Measurements from ENCODE around the gene FRMD1. TPM values are rescaled to one million over a fixed set of nuclear protein-coding genes. Genes with fewer than 3 reads are reported as not detected.

FRMD1 gene
- total RNA-seq, 1 experiment from 2014 or later = 0.57 TPM

- no peak for TF ChIP-seq SOX15 (CRISPR knock-in tag; IDR thresholded peaks at IDR 0.05)
- no peak for TF ChIP-seq SMAD4 (CRISPR knock-in tag; IDR thresholded peaks at IDR 0.05)
- TF ChIP-seq ATF1 (CRISPR knock-in tag; IDR thresholded peaks at IDR 0.05) = no peak
- no peak for TF ChIP-seq MXD4 (CRISPR knock-in tag; IDR thresholded peaks at IDR 0.05; ENCODE audit: borderline replicate concordance)
- TF ChIP-seq ZNF671 (CRISPR knock-in tag; IDR thresholded peaks at IDR 0.05) = no peak
These were observed 8.2 kb downstream of the FRMD1 start (continued) for GRCh38 chr6:168070804-168071203.

GRCh38 chr6:168067081-168067759 lies 11.8 kb downstream of the FRMD1 start:
- H3K36me3 Mint-ChIP-seq = no peaks in the 10 kb centered on the region
- POLR2A ChIA-PET = no interaction called here
- DNase-seq (ENCODE audit: low spot score) = no peak
- ATAC-seq = no peak
- no peaks in the 10 kb centered on the region for H3K27me3 Mint-ChIP-seq (ENCODE audit: low read depth)
- H3K4me1 Mint-ChIP-seq = no peaks in the 10 kb centered on the region
- TF ChIP-seq CDX4 (CRISPR knock-in tag; IDR thresholded peaks at IDR 0.05; ENCODE audit: borderline replicate concordance) (no peak), TP53 (CRISPR knock-in tag; IDR thresholded peaks at IDR 0.05) (no peak), ZNF423 (CRISPR knock-in tag; IDR thresholded peaks at IDR 0.05) (no peak), ZNF138 (CRISPR knock-in tag; conservative IDR thresholded peaks at IDR 0.05) (no peak), ZNF317 (CRISPR knock-in tag; IDR thresholded peaks at IDR 0.05; ENCODE audit: borderline replicate concordance, low read depth) (no peak), ZNF396 (CRISPR knock-in tag; IDR thresholded peaks at IDR 0.05; ENCODE audit: borderline replicate concordance) (no peak), ZNF671 (CRISPR knock-in tag; IDR thresholded peaks at IDR 0.05) (no peak), ZNF219 (CRISPR knock-in tag; IDR thresholded peaks at IDR 0.05; ENCODE audit: borderline replicate concordance) (no peak)
- no peak overlapping the region for H3K4me3 Mint-ChIP-seq
- H3K9me3 Mint-ChIP-seq = no peaks in the 10 kb centered on the region
- peak overlapping the region; percentile 53; the same call in 1 of the 2 replicates for H3K27ac Mint-ChIP-seq
- CTCF ChIA-PET = interaction anchor here (0.9 to 2.0 kb wide), 2 partner anchors 22 to 51 kb away, joined by 3 to 5 read pairs; no protein-coding TSS in a partner anchor

DNA sequence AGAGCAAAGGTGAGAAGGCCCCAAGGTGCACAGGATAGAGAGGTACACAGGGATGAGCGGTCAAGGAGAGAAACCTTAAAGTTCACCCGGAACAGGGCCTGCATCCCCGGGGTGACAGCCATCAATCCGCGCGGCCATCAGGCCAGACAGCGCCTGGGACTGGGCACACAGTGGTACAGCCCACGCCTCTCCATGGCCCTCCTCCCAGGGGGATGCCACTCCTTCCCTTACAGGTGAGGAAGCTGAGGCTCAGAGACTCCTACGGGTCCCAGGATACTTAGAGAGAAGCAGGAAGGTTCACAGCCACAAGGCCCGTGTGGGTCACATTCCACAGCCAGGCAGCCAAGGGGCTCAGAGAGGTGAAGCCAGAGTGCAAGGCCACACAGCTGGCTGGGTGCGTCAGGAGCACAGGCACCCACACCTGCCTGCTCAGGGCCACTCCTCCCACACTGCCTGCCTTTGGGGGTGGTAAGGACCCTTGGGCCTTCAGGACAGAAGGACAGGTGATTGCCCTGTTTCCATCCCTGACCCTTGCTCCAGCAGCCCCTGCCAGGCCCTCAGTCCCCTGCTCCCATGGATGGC lies 14.7 kb downstream of the FRMD1 start:
- TF ChIP-seq ZBTB43 (CRISPR knock-in tag; IDR thresholded peaks at IDR 0.05) = no peak
- TF ChIP-seq ZNF532 (CRISPR knock-in tag; IDR thresholded peaks at IDR 0.05; ENCODE audit: borderline replicate concordance) = no peak
- no peak for TF ChIP-seq ZNF512 (CRISPR knock-in tag; IDR thresholded peaks at IDR 0.05; ENCODE audit: borderline replicate concordance)
- no peak for TF ChIP-seq ZNF423 (CRISPR knock-in tag; IDR thresholded peaks at IDR 0.05)
- TF ChIP-seq SOX15 (CRISPR knock-in tag; IDR thresholded peaks at IDR 0.05) = no peak
- no peak for TF ChIP-seq MXD4 (CRISPR knock-in tag; IDR thresholded peaks at IDR 0.05; ENCODE audit: borderline replicate concordance)
- H3K4me3 Mint-ChIP-seq = no peak overlapping the region

More for the DNA sequence above, 14.7 kb downstream of the FRMD1 start:
- CTCF ChIA-PET = no interaction called here
- POLR2A ChIA-PET = no interaction called here
- ATAC-seq = no peak
- Mint-ChIP-seq H3K27me3 (ENCODE audit: low read depth) (no peaks in the 10 kb centered on the region), H3K9me3 (no peaks in the 10 kb centered on the region), H3K4me1 (no peaks in the 10 kb centered on the region), H3K27ac (no peak overlapping the region), H3K36me3 (no peaks in the 10 kb centered on the region)
- no peak for DNase-seq (ENCODE audit: low spot score)
